NCI-H460 (cell line): ENCODE results near the gene MAN1B1. TPM values are rescaled to one million over a fixed set of nuclear protein-coding genes. Genes with fewer than 3 reads are reported as not detected.
A peak's percentile ranks its signal among the peaks of the same experiment; 100 is the strongest.
"Not testable (repeated sequence)": the region's sequence is repeated elsewhere in the genome, so short reads cannot be mapped to it uniquely, and the experiment has no call there.

Source experiments
- DNase-seq: peaks from one replicate; pipeline ENCODE4 v3.0.0-alpha.2; 2016; ENCODE audit warnings: low read depth; ENCODE audit errors: extremely low read depth
- total RNA-seq: library from RNA; depleted of rRNA; stranded (reverse); fragments of >200 nt; shearing (Covaris generic); gene quantifications from 2 replicates; pipeline ENCODE4 v1.2.3, GENCODE V29; 2014

MAN1B1 gene
- total RNA-seq, 1 experiment from 2014 or later = 53.6 TPM

- no peak for DNase-seq
Observed at GRCh38 chr9:137123468-137123837, 36.7 kb downstream of the MAN1B1 start.

DNA sequence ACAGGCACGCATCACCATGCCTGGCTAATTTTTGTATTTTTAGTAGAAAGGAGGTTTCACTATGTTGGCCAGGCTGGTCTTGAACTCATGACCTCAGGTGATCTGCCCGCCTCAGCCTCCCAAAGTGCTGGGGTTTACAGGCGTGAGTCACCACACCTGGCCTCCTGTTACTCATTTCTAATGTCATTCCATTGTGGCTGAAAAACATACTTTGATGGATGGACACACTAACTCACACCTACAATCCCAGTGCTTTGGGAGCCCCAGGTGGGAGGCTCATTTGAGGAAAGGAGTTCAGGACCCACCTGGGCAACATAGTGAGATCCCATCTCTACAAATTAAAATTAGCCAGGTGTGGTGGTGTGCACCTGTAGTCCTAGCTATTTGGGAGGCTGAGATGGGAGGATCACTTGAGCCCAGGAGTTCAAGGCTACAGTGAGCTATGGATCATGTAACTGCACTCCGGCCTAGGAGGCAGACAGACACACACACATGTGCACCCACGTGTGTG is 37.2 kb downstream of the MAN1B1 start:
- DNase-seq = not testable (repeated sequence)

GRCh38 chr9:137126786-137127185 is 40.0 kb downstream of the MAN1B1 start:
- DNase-seq = no peak

- DNase-seq = no peak
Observed at GRCh38 chr9:137127301-137128157, 40.7 kb downstream of the MAN1B1 start.

DNA sequence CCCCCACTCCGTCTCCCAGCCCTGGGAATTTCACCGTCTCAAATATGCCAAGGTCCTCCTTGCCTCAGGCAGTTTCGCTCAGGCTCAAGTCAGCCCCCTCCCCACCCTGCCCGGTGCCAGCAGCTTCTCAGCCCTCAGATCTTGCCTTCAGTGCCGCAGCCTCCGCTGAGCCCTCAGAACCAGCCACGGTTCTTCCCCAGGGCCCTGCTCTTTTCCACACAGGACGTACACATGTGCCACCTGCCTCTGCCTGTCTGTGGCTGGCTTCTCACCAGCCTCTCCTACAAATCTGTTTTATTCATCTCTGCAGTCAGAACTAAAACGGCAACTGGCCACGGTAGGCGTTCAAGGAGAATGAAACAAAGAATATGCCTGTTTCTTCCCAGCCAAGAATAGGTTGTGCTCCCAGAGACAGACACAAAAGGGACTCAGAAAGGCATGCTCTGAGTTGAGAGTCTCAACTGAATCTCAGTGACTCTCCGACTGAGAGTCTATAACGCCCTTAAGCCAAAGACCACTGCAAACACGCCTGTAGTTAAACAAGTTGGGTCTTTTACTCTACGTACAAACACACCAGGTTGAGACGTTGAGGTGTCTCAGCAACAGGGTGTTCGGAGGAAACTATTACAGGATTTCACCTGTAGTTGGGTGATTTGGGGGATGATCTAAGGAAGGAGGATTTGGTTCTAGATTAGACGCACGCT is 41.5 kb downstream of the MAN1B1 start:
- DNase-seq = no peak

DNA sequence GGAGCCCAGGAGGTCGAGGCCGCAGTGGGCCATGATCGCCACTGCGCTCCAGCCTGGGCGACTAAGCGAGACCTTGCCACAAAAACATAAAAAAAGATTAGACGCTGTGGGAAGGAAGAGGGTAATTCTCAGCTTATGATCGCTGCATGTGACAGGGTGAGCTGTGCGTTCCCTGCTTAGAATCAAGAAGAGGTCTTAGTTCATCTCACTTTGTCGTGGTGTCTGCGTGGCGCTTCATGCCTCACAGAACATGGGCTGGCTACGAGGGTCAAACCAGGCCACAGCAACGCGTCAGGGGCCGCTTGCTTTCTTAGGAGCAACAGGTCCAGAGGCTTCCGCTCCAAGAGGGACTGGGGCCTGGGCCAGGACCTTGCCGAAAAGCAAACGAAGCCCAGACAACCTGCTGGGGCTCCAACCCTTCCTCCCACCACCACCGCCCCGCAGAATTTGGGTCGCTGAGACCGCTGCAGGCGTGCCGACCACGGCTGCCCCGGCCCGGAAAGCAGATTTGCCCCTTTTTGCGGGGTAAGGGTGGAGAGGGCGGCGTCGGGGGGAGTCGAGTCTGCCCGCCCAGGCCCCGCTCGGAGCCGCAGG is 42.2 kb downstream of the MAN1B1 start:
- DNase-seq = no peak

- DNase-seq = peak; percentile 90
Observed at GRCh38 chr9:137129456-137130175, 42.8 kb downstream of the MAN1B1 start.

DNA sequence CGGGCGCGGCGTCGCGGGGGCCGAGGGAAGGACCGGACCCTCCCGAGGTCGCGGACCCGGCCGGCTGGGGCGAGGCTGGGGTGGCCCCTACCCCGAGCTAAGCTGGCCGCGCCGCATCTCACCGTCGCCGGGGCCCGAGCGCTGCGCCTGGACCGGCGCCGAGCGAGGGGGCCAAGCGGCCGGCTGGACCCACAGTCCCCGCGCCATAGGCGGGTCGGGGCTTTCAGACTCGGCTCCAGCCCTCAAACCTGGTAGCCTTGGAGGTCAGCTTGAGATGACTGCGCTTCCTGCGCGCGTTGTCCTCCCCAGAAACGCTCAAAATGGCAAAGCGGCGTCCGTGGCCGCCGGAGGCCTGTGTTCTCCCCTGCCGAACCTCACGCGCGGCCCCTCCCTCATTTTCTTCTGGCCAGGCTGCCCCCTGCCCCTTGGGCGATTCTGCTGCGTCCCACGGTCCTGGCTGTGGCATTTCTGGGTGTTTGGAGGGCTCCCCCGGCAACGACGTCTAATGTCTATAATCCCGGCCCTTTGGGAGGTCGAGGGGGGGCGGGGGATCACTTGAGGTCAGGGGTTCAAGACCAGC is 43.5 kb downstream of the MAN1B1 start:
- DNase-seq = no peak

- DNase-seq = no peak
Observed at GRCh38 chr9:137134191-137134590, 47.4 kb downstream of the MAN1B1 start.

DNA sequence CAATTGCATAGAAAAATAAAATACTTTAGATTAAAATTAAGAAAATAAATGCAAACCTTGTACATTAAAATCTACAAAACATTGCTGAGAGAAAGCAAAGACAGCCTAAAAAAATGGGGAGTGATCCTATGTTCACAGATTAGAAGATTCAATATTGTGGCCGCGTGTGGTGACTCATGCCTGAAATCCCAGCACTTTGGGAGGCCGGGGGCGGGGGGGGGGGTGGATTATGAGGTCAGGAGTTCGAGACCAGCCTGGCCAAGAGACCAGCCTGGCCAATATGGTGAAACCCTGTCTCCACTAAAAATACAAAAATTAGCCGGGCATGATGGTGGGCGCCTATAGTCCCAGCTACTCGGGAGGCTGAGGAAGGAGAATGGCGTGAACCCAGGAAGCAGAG is 48.4 kb downstream of the MAN1B1 start:
- not testable (repeated sequence) for DNase-seq

GRCh38 chr9:137136261-137136880 is 49.6 kb downstream of the MAN1B1 start:
- no peak for DNase-seq

DNA sequence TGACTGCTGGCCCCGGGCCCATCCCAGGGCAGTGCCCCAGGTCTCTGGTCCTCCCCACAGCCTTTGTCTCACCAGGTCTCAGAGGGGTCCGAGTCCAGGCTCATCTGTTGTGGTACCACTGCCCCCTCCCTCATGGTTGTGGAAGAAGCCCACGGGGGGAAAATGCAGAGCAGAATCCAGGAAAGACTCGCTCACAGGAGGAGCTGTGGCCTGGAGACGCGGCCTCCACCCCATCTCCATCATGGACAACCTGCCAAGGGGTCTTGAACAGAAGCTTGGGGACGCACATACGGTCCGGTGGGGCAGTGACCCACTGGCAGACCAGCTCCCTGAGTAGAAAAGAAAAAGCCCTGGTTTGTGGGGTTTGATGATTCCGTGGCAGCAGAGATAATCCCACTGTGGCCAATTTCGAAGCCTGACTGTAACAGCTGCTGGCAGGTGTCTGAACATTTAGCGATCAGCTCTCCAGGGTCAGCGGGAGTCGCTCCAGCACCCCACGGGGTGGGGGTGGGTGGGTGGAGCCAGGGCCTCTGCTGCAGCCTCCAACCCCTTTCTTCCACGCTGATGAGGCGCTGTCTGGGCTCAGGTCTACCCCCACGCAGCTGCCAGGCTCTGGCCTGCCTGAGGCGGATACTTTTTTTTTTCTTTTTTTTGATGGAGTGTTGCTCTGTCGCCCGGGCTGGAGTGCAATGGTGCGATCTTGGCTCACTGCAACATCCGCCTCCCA is 50.3 kb downstream of the MAN1B1 start:
- DNase-seq = no peak

DNA sequence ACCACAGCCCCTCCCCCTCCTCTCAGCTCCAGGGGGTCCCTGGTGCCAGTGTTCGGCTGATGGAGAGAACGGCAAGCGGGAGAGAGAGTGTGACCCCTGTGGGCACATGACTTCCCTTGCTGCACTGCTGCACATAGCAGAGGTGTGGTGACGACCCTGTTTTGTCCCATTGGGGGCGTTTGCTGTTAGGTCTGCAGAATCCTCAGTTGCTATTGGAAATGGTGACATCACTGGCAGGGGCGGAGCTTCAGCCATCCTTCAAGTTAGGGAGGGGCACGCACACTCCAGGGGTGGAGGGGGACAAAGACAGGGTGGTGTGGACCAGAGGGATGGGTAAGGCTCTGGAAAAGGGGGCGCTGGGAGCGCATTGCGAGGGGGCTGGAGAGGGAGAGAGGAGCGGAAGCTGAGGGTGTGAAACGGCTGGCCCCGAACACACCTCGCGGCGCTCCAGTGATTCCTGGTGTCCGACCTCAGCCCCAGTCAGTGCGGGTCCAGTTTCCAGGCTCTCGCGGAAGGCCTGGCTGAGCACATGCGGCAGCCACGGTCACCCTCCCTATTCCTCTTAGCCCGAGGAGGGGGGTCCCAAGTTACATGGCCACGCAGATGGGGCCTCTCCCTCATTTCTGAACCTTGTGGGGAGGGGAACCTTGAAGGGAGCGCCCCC is 51.4 kb downstream of the MAN1B1 start:
- no peak for DNase-seq

DNA sequence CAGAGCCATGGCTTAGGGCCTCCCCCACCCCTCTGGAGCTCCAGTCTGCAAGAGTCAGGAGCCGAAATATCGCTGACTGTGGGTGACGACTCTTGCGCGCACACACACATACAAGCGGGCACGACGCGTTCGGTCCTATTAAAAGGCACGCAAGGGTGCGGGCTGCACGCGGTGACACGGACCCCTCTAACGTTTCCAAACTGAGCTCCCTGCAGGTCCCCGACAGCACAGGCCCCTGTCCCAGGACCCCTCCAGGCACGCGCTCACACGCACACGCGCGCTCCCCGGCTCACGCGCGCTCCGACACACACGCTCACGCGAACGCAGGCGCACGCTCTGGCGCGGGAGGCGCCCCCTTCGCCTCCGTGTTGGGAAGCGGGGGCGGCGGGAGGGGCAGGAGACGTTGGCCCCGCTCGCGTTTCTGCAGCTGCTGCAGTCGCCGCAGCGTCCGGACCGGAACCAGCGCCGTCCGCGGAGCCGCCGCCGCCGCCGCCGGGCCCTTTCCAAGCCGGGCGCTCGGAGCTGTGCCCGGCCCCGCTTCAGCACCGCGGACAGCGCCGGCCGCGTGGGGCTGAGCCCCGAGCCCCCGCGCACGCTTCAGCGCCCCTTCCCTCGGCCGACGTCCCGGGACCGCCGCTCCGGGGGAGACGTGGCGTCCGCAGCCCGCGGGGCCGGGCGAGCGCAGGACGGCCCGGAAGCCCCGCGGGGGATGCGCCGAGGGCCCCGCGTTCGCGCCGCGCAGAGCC is 52.1 kb downstream of the MAN1B1 start, which contains the start of gene GRIN1:
TSS of gene GRIN1 (plus strand) at position 433 of the 746 bp plus-strand sequence. CDS start 333 bp downstream, outside the sequence.
- DNase-seq = no peak

DNA sequence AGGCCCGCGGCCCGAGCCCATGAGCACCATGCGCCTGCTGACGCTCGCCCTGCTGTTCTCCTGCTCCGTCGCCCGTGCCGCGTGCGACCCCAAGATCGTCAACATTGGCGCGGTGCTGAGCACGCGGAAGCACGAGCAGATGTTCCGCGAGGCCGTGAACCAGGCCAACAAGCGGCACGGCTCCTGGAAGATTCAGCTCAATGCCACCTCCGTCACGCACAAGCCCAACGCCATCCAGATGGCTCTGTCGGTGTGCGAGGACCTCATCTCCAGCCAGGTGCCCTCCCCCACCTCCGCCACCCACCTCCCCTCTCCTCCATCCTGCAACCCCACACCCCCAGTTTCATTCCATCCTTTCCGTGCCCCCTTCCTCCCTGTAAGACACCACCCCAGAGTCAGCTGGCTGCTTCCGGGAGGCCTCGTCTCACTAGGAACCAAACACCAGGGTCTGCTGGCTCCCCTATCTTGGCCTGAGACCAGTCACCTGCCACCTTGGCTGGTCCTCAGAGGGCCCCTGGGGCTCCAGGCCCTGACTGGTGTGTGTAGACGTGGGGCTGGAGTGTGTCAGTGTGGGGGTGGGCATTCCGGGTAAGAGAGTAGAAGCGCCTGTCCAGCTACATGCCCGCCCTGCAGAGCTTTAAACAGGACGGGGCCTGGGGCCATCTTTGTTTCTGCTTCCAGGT is 52.8 kb downstream of the MAN1B1 start:
- DNase-seq = no peak

DNA sequence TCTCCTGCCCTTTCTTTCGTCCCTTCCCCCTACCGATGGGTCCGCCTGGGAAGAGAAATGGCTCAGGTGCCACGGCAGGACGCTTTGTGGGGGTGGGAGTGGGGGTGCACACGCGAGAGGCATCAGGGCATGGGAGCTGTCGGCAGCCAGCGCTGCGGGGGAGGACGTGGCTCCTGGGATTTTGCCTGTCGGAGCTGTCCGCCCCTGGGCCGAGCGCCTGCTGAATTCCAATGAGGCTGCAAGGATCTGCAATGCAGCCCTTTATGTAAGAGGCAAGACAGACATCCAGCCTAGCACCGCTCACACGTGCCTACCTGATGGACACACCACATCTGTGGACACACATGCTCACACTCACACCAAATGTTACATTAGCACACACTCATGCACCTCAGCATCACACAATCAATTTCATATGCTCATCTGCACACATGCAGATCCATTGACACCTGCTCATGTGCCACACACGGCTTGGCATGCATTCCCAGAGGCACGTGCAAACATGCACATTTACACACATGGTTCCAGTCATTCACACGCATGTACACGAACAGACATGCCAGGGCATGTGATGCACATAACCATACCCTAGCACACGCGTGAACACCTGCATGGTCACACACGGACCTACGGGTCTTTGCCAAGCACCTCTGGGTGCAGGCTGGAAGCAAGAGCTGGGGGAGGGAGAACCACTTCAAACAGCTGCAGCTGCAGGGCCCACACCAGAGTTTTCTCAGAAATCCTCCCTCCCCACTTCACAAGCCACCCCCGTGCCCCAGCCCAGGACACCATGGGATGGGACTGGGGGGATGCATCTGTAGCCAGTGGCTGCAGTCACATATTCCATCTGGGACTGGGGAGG is 53.6 kb downstream of the MAN1B1 start:
- no peak for DNase-seq
